ENCODE results near the gene TCAIM. TPM values are rescaled to one million over a fixed set of nuclear protein-coding genes. Genes with fewer than 3 reads are reported as not detected.

The TCAIM gene
- total RNA-seq, 1 experiment from 2014 or later: 23.8 TPM

DNA sequence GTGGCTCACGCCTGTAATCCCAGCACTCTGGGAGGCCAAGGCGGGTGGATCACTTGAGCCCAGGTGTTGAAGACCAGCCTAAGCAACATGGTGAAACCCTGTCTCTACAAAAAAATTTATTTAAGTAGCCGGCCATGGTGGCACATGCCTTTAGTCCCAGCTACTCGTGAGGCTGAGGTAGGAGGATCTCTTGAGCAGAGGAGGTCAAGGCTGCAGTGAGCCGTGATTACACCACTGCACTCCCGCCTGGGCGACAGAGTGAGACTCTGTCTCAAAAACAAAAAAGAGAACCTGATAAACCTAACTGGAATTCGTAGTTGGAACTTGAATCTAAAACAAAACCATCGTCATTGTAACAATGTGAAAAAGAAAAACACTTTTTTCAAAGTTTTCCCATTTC lies 57.1 kb downstream of the TCAIM start:
- Histone ChIP-seq H2BK12ac (ENCODE audit: insufficient read length, low read depth, low read length) (no peak overlapping the region), H2BK5ac (ENCODE audit: insufficient read length, low read length) (no peak overlapping the region), H4K8ac (replicated peaks; ENCODE audit: insufficient read length, low read depth, low read length) (no peak overlapping the region), H3K27ac (ENCODE audit: insufficient read length, low read depth, low read length) (no peak overlapping the region), H3K56ac (ENCODE audit: insufficient read length, low read depth, low read length) (no peak overlapping the region), H4K91ac (ENCODE audit: insufficient read length, low read depth, low read length) (no peak overlapping the region), H3K79me2 (ENCODE audit: insufficient read depth, low read length) (no peaks in the 10 kb centered on the region), H2BK20ac (ENCODE audit: low read depth, low read length, poor library complexity, severe bottlenecking) (no peak overlapping the region), H3K4ac (ENCODE audit: low read depth, low read length) (no peak overlapping the region), H3K18ac (ENCODE audit: insufficient read length, low read depth, low read length) (no peak overlapping the region), H3T11ph (ENCODE audit: low read length) (no peak overlapping the region), H2AFZ (ENCODE audit: low read length) (no peak overlapping the region), H3K79me1 (ENCODE audit: insufficient read depth, low read depth, low read length, poor library complexity, severe bottlenecking) (no peaks in the 10 kb centered on the region), H3K4me1 (ENCODE audit: insufficient read depth, low read length) (no peaks in the 10 kb centered on the region), H2BK120ac (ENCODE audit: low read depth, low read length, poor library complexity, severe bottlenecking) (no peak overlapping the region), H3K4me2 (ENCODE audit: insufficient read depth, insufficient read length, low read length) (no peak overlapping the region), H2AK5ac (ENCODE audit: insufficient read length, low read length) (no peak overlapping the region), H3K14ac (ENCODE audit: insufficient read depth, low read length) (no peak overlapping the region), H3K27me3 (ENCODE audit: insufficient read depth, low read length) (no peaks in the 10 kb centered on the region), H3K9me3 (ENCODE audit: control insufficient read depth, low read depth, low read length) (no peaks in the 10 kb centered on the region), H4K20me1 (ENCODE audit: control insufficient read depth, insufficient read depth, insufficient read length) (no peaks in the 10 kb centered on the region), H4K5ac (ENCODE audit: insufficient read length, low read depth, low read length) (no peak overlapping the region), H3K23me2 (ENCODE audit: insufficient read length, low read depth, low read length, poor library complexity, severe bottlenecking) (no peaks in the 10 kb centered on the region), H3K23ac (ENCODE audit: insufficient read length, low read depth, low read length) (no peak overlapping the region), H3K9ac (ENCODE audit: extremely low read depth, insufficient read length, low read length) (no peak overlapping the region), H2BK15ac (ENCODE audit: low read depth, low read length) (no peak overlapping the region)
- H3K27ac Mint-ChIP-seq: no peak overlapping the region
- TF ChIP-seq, protein P1, sequence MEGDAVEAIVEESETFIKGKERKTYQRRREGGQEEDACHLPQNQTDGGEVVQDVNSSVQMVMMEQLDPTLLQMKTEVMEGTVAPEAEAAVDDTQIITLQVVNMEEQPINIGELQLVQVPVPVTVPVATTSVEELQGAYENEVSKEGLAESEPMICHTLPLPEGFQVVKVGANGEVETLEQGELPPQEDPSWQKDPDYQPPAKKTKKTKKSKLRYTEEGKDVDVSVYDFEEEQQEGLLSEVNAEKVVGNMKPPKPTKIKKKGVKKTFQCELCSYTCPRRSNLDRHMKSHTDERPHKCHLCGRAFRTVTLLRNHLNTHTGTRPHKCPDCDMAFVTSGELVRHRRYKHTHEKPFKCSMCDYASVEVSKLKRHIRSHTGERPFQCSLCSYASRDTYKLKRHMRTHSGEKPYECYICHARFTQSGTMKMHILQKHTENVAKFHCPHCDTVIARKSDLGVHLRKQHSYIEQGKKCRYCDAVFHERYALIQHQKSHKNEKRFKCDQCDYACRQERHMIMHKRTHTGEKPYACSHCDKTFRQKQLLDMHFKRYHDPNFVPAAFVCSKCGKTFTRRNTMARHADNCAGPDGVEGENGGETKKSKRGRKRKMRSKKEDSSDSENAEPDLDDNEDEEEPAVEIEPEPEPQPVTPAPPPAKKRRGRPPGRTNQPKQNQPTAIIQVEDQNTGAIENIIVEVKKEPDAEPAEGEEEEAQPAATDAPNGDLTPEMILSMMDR (conservative IDR thresholded peaks at IDR 0.05): no peak
- DNase-seq: no peak
- no peaks in the 10 kb centered on the region for H3K4me1 Mint-ChIP-seq
- peaks cover 0 to 3% (median under 1%) of the 10 kb centered on the region in 3 experiments; a peak in 1 of 7 replicates for H3K36me3 Mint-ChIP-seq (ENCODE audit: insufficient read depth in 1 of 3, low read depth in 3 of 3)
- no peaks in the 10 kb centered on the region for H3K27me3 Mint-ChIP-seq (ENCODE audit: low read depth)
- no CpG with 5 or more reads among the region's 9 CpGs for WGBS (ENCODE audit: extremely low coverage, insufficient read length, low lambda C conversion rate)
- H3K4me3 Mint-ChIP-seq: no peak overlapping the region
- H3K9me3 Mint-ChIP-seq: 0 out of 5 replicates have a peak, but pooled peaks cover 0 to 2% of the 10 kb centered on the region in 2 experiments

All from H9 (cell line).